Central memory CD4-positive, alpha-beta T cell (primary cell): ENCODE measurements around the gene ZRANB3.
"Not testable (repeated sequence)": the region's sequence is repeated elsewhere in the genome, so short reads cannot be mapped to it uniquely, and the experiment has no call there.

Experiments
- DNase-seq: peaks from one replicate; pipeline ENCODE4 v3.0.0; 2022

ZRANB3 gene

GRCh38 chr2:135320465-135321355 is 210.3 kb downstream of the ZRANB3 start:
- no peak for DNase-seq

- DNase-seq: no peak
Measured at GRCh38 chr2:135318808-135319207, 212.2 kb downstream of the ZRANB3 start.

- DNase-seq: no peak
Measured at GRCh38 chr2:135317375-135317774, 213.6 kb downstream of the ZRANB3 start.

- DNase-seq: no peak
Measured at GRCh38 chr2:135311962-135312361, 219.1 kb downstream of the ZRANB3 start.

GRCh38 chr2:135311268-135311667 is 219.8 kb downstream of the ZRANB3 start:
- DNase-seq: no peak

GRCh38 chr2:135304694-135305093 is 226.3 kb downstream of the ZRANB3 start:
- no peak for DNase-seq

- DNase-seq: no peak
Measured at GRCh38 chr2:135299658-135300244, 231.3 kb downstream of the ZRANB3 start.

- no peak for DNase-seq
Measured at GRCh38 chr2:135299165-135299564, 231.9 kb downstream of the ZRANB3 start.

- not testable (repeated sequence) for DNase-seq
Measured at GRCh38 chr2:135287121-135287520, 243.9 kb downstream of the ZRANB3 start.

GRCh38 chr2:135285391-135285790 is 245.6 kb downstream of the ZRANB3 start:
- DNase-seq: no peak

GRCh38 chr2:135281379-135281778 is 249.6 kb downstream of the ZRANB3 start:
- DNase-seq: no peak

GRCh38 chr2:135279209-135279608 is 251.8 kb downstream of the ZRANB3 start:
- DNase-seq: no peak

GRCh38 chr2:135276525-135276924 is 254.5 kb downstream of the ZRANB3 start:
- no peak for DNase-seq

- no peak for DNase-seq
Measured at GRCh38 chr2:135271006-135271405, 260.0 kb downstream of the ZRANB3 start.

GRCh38 chr2:135265960-135266490 is 265.0 kb downstream of the ZRANB3 start:
- no peak for DNase-seq

GRCh38 chr2:135259123-135259522 is 271.9 kb downstream of the ZRANB3 start:
- DNase-seq: no peak

GRCh38 chr2:135258193-135258592 is 272.8 kb downstream of the ZRANB3 start:
- no peak for DNase-seq

GRCh38 chr2:135257383-135258090 is 273.5 kb downstream of the ZRANB3 start:
- no peak for DNase-seq

GRCh38 chr2:135256531-135257260 is 274.3 kb downstream of the ZRANB3 start:
- DNase-seq: no peak

- no peak for DNase-seq
Measured at GRCh38 chr2:135255208-135255607, 275.8 kb downstream of the ZRANB3 start.

- no peak for DNase-seq
Measured at GRCh38 chr2:135252805-135253458, 278.1 kb downstream of the ZRANB3 start.

GRCh38 chr2:135248611-135249010 is 282.4 kb downstream of the ZRANB3 start:
- DNase-seq: no peak
